Amniotic epithelial cell (primary cell): Measurements from ENCODE around the gene SLC20A1.
A peak's percentile ranks its signal among the peaks of the same experiment; 100 is the strongest.
"Not testable (repeated sequence)": the region's sequence is repeated elsewhere in the genome, so short reads cannot be mapped to it uniquely, and the experiment has no call there.

Source experiments
- DNase-seq: peaks from one replicate; pipeline ENCODE4 v3.0.0-alpha.2; 2010; ENCODE audit warnings: low read depth

SLC20A1 gene

GRCh38 chr2:112683550-112684414 lies 38.0 kb downstream of the SLC20A1 start:
- DNase-seq: no peak

DNA sequence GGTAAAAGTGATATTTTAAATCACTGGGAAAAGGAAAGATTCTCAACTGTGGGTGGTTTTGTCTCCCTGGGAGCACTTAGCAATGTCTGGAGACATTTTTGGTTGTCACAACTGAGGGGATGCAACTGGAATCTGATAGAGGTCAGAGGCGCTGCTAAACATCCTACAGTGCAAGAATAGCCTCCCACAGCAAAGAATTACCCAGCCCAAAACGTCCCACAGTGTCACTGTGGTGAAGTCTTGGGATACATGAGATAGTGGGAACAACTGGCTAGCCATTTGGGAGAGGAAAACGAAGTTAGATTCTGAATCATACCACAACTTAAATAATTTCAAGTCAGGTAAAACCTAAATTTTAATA lies 38.7 kb downstream of the SLC20A1 start:
- no peak for DNase-seq

GRCh38 chr2:112685271-112685884 lies 39.6 kb downstream of the SLC20A1 start:
- no peak for DNase-seq

DNA sequence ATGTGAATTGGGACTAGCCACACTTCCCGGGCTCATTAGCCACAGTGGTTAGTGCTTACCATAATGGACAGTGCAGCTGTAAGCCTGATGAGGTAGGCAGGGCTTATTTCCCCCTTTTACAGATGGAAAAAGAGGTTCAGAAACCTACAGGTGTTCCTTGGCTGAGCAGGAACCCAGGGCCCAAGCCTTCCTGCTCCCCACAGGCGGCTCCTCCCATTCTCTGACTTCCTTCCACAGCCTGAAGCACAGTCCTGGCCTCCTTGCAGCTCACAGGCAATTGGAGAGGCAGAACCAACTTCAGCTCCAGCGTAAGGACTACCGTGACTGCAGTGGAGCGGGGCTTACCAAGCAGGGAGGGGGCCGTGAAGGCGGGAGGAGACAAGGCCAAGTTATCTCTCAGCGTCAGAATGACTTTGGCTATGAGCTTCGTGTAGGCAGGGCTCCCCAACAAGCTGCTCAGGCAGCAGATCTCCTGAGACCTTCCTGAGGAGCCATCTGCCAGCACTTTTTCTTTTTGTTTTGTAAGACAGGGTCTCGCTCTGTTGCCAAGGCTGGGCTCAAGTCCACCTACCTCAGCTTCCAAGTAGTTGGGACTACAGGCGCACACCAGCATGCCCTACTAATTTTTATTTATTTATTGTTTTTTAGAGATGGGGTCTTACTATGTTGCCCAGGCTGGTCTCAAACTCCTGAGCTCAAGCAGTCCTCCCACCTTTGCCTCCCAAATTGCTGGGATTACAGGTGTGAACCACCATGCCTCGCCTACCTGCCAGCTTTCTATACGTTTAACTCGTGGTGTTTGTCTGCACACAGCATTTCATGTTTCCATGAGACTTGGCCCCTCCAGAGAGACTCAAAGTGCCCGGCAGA lies 40.8 kb downstream of the SLC20A1 start:
- no peak for DNase-seq

DNA sequence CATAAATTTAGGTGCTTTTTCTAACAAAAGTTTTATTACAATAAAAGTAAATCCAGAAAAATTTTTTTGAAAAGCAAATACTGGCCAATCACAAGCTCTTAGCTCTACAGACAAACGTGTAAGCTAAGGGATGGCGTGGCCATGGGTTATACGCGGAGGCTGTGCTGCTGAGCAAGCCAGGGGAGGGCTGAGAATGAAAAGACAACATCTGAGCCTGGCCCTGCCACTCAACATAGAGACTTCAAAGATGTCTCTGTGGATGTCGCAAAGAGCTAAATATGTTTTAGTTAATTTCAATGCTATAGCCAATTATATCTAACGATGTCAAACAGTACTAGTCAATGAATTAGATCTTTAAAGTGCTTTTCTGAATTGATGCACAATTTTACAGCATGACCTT lies 41.8 kb downstream of the SLC20A1 start:
- no peak for DNase-seq

- peak; percentile 43 for DNase-seq
Observed at GRCh38 chr2:112688086-112688880, 42.5 kb downstream of the SLC20A1 start.

GRCh38 chr2:112690853-112691401 lies 45.2 kb downstream of the SLC20A1 start:
- DNase-seq: peak; percentile 69

DNA sequence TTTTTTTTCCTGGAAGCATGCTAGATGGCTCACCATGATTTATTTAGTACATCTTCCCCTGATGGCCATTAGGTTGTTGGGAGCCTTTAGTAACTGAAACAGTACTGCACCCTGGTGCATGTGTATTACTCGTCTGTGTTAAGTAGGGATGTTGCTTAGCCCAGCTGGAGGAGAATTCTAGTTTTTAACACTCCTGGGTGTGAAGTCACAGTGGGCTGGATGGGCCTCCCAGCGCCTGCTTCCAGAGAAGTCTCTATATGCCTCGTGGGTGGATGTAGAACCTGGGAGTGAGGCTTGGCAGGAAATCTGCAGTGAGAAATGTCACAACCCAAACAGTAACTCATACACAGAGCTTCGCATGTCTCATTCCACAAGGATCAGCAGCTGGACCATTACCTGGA lies 46.1 kb downstream of the SLC20A1 start:
- peak; percentile 49 for DNase-seq

GRCh38 chr2:112692495-112692911 lies 46.8 kb downstream of the SLC20A1 start:
- peak; percentile 98 for DNase-seq

DNA sequence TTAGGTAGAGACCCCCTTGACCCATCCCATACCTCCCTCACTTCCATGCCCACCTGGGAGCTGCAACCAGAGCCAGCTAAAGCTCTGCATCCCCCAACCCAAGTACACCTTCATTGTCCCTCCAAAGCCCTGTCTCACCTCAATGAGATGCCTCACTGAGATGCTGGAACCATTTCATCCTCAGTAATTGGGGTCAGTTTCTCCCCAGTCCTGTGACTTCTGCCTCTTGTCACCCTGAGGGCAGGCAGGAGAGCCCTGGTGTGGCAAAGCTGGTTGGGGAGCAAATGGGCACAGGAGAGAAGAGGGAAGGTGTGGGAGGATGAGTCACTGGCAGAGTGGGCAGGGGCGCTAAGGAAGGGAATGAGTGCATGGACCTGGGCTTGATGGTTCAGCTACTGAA lies 47.2 kb downstream of the SLC20A1 start:
- DNase-seq: peak; percentile 21

- DNase-seq: no peak
Observed at GRCh38 chr2:112693596-112693995, 47.9 kb downstream of the SLC20A1 start.

GRCh38 chr2:112694182-112694581 lies 48.4 kb downstream of the SLC20A1 start:
- DNase-seq: no peak

DNA sequence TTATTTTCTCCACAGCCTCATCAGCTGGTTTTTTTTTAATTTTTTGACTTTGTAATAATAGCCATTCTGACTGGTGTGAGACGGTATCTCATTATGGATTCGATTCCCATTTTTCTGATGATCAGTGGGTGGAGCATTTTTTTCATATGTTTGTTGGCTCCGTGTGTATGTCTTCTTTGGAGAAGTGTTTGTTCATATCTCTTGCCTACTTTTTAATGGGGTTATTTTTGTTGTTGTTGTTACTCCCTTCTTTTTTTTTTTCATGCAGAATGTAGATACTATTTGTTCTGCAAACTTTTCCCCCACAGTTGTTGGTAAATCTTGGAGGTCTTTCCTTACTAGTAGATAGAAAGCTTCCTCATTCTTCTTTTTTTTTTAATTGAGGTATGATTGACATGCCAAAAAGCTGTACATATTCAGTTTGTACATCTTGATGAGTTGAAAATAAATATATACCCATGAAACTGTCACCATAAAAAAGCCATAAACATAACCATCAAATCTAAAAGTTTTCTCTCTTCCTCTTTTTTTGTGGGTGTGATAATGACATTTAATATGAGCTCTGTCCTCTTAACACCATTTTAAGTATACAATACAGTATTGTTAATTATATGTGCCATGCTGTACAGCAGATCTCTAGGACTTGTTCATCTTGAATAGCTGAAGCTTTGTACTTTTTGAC lies 53.2 kb downstream of the SLC20A1 start:
- DNase-seq: no peak

- DNase-seq: peak; percentile 82
Observed at GRCh38 chr2:112699984-112700667, 54.4 kb downstream of the SLC20A1 start.

GRCh38 chr2:112701052-112701451 lies 55.3 kb downstream of the SLC20A1 start:
- peak; percentile 16 for DNase-seq

GRCh38 chr2:112703684-112704083 lies 57.9 kb downstream of the SLC20A1 start:
- DNase-seq: no peak

DNA sequence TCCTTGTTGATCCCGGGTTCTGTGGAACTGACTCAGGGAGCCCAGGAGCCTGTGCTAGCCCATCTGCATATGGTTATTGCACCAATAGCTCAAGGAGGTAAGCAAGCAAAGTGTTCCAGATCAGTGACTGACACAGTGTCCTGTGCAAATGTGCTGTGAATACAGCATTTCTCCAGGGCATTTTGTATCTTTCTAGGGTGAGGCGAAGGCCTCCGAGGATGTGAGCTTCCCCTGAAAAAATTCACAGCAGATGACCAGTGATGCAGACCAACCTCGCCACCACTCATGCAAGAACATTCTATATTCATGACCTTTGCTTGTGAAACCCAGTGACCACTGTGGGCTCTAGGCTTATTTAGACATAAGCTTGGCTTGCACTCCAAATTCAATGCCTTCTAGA lies 59.8 kb downstream of the SLC20A1 start:
- DNase-seq: peak; percentile 89

GRCh38 chr2:112706170-112706664 lies 60.5 kb downstream of the SLC20A1 start:
- DNase-seq: peak; percentile 99

DNA sequence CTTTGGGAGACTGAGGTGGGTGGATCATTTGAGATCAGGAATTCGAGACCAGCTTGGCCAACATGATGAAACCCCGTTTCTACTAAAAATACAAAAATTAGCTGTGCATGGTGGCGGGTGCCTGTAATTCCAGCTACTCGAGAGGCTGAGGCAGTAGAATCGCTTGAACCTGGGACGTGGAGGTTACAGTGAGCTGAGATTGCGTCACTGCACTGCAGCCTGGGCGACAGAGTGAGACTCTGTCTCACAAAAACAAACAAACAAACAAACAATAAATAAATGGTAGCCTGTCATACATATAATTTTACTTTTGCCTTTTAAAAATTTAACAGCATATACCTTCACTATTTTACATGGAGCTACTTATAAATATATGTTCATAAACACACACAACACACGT lies 61.2 kb downstream of the SLC20A1 start:
- not testable (repeated sequence) for DNase-seq

DNA sequence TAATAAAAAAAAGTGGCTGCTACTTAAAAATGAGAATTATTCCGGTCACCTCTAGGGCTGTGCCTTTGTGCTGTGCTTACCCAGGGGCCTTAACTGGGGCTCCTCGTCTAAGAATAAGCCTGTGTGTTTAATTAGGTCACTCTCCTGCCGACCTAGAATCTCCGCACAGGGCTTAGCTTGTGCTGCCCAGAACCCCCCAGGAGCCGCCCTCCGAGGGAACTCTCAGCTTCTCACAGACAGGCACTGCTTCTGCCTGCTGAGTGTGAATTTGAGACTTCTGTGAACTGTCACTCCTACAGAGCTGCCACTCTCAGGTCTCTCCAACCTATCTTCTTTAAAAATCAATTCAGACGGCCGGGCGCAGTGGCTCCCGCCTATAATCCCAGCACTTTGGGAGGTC lies 63.2 kb downstream of the SLC20A1 start:
- no peak for DNase-seq
